ENCODE data around the gene AFF4.

AFF4 gene

DNA sequence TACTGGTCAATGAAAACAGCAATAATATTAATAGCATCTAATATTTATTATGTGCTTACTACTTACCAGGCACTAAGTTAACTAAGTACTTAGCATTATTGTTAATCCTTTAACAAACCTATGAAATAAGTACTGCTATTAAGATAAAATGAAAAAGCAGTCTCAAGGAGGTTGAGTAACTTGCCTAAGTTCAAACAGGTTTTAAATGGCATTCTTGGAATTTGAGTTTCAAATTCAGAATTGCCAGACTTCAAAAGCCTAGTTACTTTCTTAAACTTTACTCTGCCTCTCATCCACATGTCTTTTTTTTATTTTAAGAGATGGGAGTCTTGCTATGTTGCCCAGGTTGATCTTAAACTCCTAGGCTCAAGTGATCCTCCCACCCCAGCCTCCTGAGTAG lies 73.9 kb downstream of the AFF4 start:
- ATAC-seq = no peak
- TF ChIP-seq OSR1 (CRISPR knock-in tag; IDR thresholded peaks at IDR 0.05) (no peak), ZNF8 (CRISPR knock-in tag; IDR thresholded peaks at IDR 0.05) (no peak), TOX (CRISPR knock-in tag; IDR thresholded peaks at IDR 0.05; ENCODE audit: borderline replicate concordance) (no peak), CSDC2 (CRISPR knock-in tag; IDR thresholded peaks at IDR 0.05) (no peak), ISL1 (CRISPR knock-in tag; IDR thresholded peaks at IDR 0.05) (no peak), ZC3H10 (CRISPR knock-in tag; IDR thresholded peaks at IDR 0.05) (no peak), ZFP3 (CRISPR knock-in tag; IDR thresholded peaks at IDR 0.05) (no peak)
- TF ChIP-seq, protein P1, sequence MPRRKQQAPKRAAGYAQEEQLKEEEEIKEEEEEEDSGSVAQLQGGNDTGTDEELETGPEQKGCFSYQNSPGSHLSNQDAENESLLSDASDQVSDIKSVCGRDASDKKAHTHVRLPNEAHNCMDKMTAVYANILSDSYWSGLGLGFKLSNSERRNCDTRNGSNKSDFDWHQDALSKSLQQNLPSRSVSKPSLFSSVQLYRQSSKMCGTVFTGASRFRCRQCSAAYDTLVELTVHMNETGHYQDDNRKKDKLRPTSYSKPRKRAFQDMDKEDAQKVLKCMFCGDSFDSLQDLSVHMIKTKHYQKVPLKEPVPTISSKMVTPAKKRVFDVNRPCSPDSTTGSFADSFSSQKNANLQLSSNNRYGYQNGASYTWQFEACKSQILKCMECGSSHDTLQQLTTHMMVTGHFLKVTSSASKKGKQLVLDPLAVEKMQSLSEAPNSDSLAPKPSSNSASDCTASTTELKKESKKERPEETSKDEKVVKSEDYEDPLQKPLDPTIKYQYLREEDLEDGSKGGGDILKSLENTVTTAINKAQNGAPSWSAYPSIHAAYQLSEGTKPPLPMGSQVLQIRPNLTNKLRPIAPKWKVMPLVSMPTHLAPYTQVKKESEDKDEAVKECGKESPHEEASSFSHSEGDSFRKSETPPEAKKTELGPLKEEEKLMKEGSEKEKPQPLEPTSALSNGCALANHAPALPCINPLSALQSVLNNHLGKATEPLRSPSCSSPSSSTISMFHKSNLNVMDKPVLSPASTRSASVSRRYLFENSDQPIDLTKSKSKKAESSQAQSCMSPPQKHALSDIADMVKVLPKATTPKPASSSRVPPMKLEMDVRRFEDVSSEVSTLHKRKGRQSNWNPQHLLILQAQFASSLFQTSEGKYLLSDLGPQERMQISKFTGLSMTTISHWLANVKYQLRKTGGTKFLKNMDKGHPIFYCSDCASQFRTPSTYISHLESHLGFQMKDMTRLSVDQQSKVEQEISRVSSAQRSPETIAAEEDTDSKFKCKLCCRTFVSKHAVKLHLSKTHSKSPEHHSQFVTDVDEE (CRISPR knock-in tag; IDR thresholded peaks at IDR 0.05) = no peak
- TF ChIP-seq, protein P2, sequence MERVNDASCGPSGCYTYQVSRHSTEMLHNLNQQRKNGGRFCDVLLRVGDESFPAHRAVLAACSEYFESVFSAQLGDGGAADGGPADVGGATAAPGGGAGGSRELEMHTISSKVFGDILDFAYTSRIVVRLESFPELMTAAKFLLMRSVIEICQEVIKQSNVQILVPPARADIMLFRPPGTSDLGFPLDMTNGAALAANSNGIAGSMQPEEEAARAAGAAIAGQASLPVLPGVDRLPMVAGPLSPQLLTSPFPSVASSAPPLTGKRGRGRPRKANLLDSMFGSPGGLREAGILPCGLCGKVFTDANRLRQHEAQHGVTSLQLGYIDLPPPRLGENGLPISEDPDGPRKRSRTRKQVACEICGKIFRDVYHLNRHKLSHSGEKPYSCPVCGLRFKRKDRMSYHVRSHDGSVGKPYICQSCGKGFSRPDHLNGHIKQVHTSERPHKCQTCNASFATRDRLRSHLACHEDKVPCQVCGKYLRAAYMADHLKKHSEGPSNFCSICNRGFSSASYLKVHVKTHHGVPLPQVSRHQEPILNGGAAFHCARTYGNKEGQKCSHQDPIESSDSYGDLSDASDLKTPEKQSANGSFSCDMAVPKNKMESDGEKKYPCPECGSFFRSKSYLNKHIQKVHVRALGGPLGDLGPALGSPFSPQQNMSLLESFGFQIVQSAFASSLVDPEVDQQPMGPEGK (CRISPR knock-in tag; IDR thresholded peaks at IDR 0.05; ENCODE audit: borderline replicate concordance) = no peak
- TF ChIP-seq, protein P3, sequence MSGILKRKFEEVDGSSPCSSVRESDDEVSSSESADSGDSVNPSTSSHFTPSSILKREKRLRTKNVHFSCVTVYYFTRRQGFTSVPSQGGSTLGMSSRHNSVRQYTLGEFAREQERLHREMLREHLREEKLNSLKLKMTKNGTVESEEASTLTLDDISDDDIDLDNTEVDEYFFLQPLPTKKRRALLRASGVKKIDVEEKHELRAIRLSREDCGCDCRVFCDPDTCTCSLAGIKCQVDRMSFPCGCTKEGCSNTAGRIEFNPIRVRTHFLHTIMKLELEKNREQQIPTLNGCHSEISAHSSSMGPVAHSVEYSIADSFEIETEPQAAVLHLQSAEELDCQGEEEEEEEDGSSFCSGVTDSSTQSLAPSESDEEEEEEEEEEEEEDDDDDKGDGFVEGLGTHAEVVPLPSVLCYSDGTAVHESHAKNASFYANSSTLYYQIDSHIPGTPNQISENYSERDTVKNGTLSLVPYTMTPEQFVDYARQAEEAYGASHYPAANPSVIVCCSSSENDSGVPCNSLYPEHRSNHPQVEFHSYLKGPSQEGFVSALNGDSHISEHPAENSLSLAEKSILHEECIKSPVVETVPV (CRISPR knock-in tag; IDR thresholded peaks at IDR 0.05) = no peak

DNA sequence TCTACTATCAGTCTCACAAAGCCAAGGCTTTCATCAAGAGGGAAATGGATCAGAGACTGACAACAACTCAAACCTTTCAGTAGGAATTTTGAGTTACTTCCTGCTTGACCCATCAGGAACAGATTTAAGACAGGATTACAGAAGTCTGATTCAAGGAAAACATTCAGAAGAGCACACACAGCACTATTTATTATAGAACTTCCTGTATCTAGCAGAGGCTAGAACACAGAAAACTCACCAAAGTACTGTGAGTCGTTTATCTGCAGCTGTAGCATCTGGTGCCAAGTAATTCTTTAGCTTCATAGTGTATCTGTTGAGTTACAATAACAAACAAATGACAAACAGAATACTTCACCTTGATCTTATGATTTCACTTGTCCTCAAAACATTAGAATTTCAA lies 76.2 kb downstream of the AFF4 start:
- TF ChIP-seq ZFP30 (CRISPR knock-in tag; IDR thresholded peaks at IDR 0.05) = no peak
- TF ChIP-seq, protein P4, sequence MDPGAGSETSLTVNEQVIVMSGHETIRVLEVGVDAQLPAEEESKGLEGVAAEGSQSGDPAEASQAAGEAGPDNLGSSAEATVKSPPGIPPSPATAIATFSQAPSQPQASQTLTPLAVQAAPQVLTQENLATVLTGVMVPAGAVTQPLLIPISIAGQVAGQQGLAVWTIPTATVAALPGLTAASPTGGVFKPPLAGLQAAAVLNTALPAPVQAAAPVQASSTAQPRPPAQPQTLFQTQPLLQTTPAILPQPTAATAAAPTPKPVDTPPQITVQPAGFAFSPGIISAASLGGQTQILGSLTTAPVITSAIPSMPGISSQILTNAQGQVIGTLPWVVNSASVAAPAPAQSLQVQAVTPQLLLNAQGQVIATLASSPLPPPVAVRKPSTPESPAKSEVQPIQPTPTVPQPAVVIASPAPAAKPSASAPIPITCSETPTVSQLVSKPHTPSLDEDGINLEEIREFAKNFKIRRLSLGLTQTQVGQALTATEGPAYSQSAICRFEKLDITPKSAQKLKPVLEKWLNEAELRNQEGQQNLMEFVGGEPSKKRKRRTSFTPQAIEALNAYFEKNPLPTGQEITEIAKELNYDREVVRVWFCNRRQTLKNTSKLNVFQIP (CRISPR knock-in tag; IDR thresholded peaks at IDR 0.05; ENCODE audit: borderline replicate concordance, low read depth) = no peak
- TF ChIP-seq, protein P2 (CRISPR knock-in tag; IDR thresholded peaks at IDR 0.05; ENCODE audit: borderline replicate concordance) = no peak
- no peak for TF ChIP-seq ZNF8 (CRISPR knock-in tag; IDR thresholded peaks at IDR 0.05)
- TF ChIP-seq OSR1 (CRISPR knock-in tag; IDR thresholded peaks at IDR 0.05) = no peak
- TF ChIP-seq BACH2 (CRISPR knock-in tag; IDR thresholded peaks at IDR 0.05; ENCODE audit: borderline replicate concordance) = no peak
- TF ChIP-seq ZFP3 (CRISPR knock-in tag; IDR thresholded peaks at IDR 0.05) = no peak
- TF ChIP-seq SNAI2 (CRISPR knock-in tag; IDR thresholded peaks at IDR 0.05) = no peak
- TF ChIP-seq PPARA (CRISPR knock-in tag; IDR thresholded peaks at IDR 0.05; ENCODE audit: borderline replicate concordance) = no peak
- TF ChIP-seq, protein P3 (CRISPR knock-in tag; IDR thresholded peaks at IDR 0.05) = no peak
- TF ChIP-seq ZNF70 (CRISPR knock-in tag; IDR thresholded peaks at IDR 0.05) = no peak
- no peak for TF ChIP-seq ZC3H10 (CRISPR knock-in tag; IDR thresholded peaks at IDR 0.05)
- TF ChIP-seq ARNTL (CRISPR knock-in tag; IDR thresholded peaks at IDR 0.05; ENCODE audit: borderline replicate concordance, low read depth) = no peak
- TF ChIP-seq RARB (CRISPR knock-in tag; IDR thresholded peaks at IDR 0.05) = no peak
- no peak for TF ChIP-seq GLIS3 (CRISPR knock-in tag; IDR thresholded peaks at IDR 0.05)
- TF ChIP-seq ISL1 (CRISPR knock-in tag; IDR thresholded peaks at IDR 0.05) = no peak
- TF ChIP-seq, protein P1 (CRISPR knock-in tag; IDR thresholded peaks at IDR 0.05) = no peak
- ATAC-seq = no peak
